HG03280 (cell line): ENCODE data around the gene DAPK2.

ENCODE experiments used
- ATAC-seq: cut with Tn5 transposase; IDR thresholded peaks from one replicate; pipeline ENCODE4 v1.9.1; 2021; ENCODE audit warnings: mild to moderate bottlenecking, moderate library complexity; ENCODE audit not compliant: unreplicated experiment

DAPK2 gene

GRCh38 chr15:64026591-64026990 is 19.7 kb downstream of the DAPK2 start:
- ATAC-seq = no peak

- no peak for ATAC-seq
Measured at GRCh38 chr15:64024172-64025050, 21.9 kb downstream of the DAPK2 start.

GRCh38 chr15:64023220-64023619 is 23.1 kb downstream of the DAPK2 start:
- no peak for ATAC-seq

GRCh38 chr15:64022571-64022970 is 23.7 kb downstream of the DAPK2 start:
- ATAC-seq = no peak

- no peak for ATAC-seq
Measured at GRCh38 chr15:64019764-64020163, 26.5 kb downstream of the DAPK2 start.

- ATAC-seq = no peak
Measured at GRCh38 chr15:64017591-64018163, 28.6 kb downstream of the DAPK2 start.

- no peak for ATAC-seq
Measured at GRCh38 chr15:64017082-64017588, 29.1 kb downstream of the DAPK2 start.

- ATAC-seq = no peak
Measured at GRCh38 chr15:64016257-64016656, 30.0 kb downstream of the DAPK2 start.

GRCh38 chr15:64014995-64015394 is 31.3 kb downstream of the DAPK2 start:
- no peak for ATAC-seq

GRCh38 chr15:64013179-64014062 is 32.9 kb downstream of the DAPK2 start:
- no peak for ATAC-seq

- no peak for ATAC-seq
Measured at GRCh38 chr15:64011736-64012135, 34.5 kb downstream of the DAPK2 start.

GRCh38 chr15:64010719-64011118 is 35.6 kb downstream of the DAPK2 start:
- peak; percentile 83 for ATAC-seq

GRCh38 chr15:64009798-64010261 is 36.5 kb downstream of the DAPK2 start:
- ATAC-seq = no peak

- ATAC-seq = no peak
Measured at GRCh38 chr15:64009241-64009640, 37.0 kb downstream of the DAPK2 start.

- ATAC-seq = no peak
Measured at GRCh38 chr15:64008177-64008576, 38.1 kb downstream of the DAPK2 start.

- no peak for ATAC-seq
Measured at GRCh38 chr15:64006642-64007041, 39.6 kb downstream of the DAPK2 start.

- no peak for ATAC-seq
Measured at GRCh38 chr15:64004587-64004986, 41.7 kb downstream of the DAPK2 start.

GRCh38 chr15:64004056-64004455 is 42.2 kb downstream of the DAPK2 start:
- no peak for ATAC-seq

GRCh38 chr15:64003182-64003581 is 43.1 kb downstream of the DAPK2 start:
- ATAC-seq = no peak

GRCh38 chr15:64001148-64001547 is 45.1 kb downstream of the DAPK2 start:
- ATAC-seq = no peak
